Activated CD4-positive, alpha-beta memory T cell treated with anti-CD3 and anti-CD28 coated beads, Interleukin-2, amount 10 ng/mL, durations not matched to agents 7 days and 5 days (primary cell): Measurements from ENCODE around the gene ADGRV1. TPM values are rescaled to one million over a fixed set of nuclear protein-coding genes. Genes with fewer than 3 reads are reported as not detected.

Source experiments
- CTCF ChIA-PET: fragments of 350-600 bp; sonication (Branson Sonifier 250); formaldehyde crosslinking; loops from one replicate; lab custom pipeline; 2021; ENCODE audit warnings: antibody characterized with exemption, inconsistent platforms; lab: Charles Lee
- POLR2A ChIA-PET: fragments of 350-600 bp; sonication (Branson Sonifier 250); formaldehyde crosslinking; loops from one replicate; lab custom pipeline; 2021; ENCODE audit warnings: antibody characterized with exemption; lab: Charles Lee
- DNase-seq: peaks from one replicate; pipeline ENCODE4 v3.0.0-alpha.2; 2020
- H3K27ac Mint-ChIP-seq: one replicate; pipeline ENCODE4 v1.8.0; 2021; ENCODE audit warnings: mild to moderate bottlenecking, mixed read lengths
- H3K27me3 Mint-ChIP-seq: one replicate; pipeline ENCODE4 v1.8.0; 2021; ENCODE audit warnings: mixed read lengths
- H3K36me3 Mint-ChIP-seq: one replicate; pipeline ENCODE4 v1.8.0; 2021; ENCODE audit warnings: low read depth, mixed read lengths
- H3K4me1 Mint-ChIP-seq: one replicate; pipeline ENCODE4 v1.8.0; 2021; ENCODE audit warnings: mixed read lengths
- H3K4me3 Mint-ChIP-seq: one replicate; pipeline ENCODE4 v1.8.0; 2021; ENCODE audit warnings: mild to moderate bottlenecking, mixed read lengths
- H3K9me3 Mint-ChIP-seq: one replicate; pipeline ENCODE4 v1.8.0; 2021; ENCODE audit warnings: mixed read lengths
- total RNA-seq, 2 experiments: library from RNA; stranded (reverse); gene quantifications; one replicate each; pipeline ENCODE4 v1.2.3, GENCODE V29; 2021

The ADGRV1 gene
- total RNA-seq, 2 experiments from 2014 or later: not detected

DNA sequence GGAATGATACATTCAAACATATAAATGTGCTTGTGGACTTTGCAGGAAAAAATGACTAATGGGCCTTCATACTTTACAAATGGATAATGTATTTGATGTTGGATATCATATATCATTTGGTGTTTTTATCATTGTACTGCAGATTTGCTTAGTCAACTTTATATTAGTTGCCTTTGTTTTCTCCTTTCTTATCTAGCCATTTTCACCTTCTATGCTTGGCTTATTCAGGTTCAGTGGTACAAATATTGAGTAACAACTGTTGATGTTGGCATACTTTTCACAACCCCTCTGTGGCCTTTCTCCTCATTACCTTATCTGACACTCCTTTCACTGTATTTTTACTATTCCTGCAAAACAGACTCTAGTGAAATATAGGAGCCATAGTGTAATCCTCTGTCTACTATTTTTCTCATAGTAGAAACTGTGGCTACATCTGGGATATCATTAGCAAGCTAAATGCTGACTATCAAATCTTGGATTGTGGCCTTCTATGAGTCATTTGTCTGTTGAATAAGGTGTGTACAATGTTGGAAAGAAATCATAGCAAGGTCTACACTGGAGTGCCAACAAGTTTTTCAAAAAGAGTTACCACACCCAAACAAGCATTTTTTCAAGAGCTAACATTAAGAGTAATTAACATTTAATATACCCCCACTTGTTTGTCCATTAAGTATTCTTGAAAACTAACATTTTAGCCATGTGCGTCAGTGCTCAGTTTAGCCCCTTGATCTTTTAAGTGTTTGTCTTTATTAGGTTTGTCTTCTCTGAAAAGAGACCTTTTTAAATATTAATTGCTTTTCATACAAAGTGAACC lies 330.1 kb downstream of the ADGRV1 start:
- DNase-seq: no peak
- Mint-ChIP-seq H3K36me3 (no peaks in the 10 kb centered on the region), H3K4me3 (no peak overlapping the region), H3K9me3 (no peaks in the 10 kb centered on the region), H3K4me1 (no peaks in the 10 kb centered on the region), H3K27ac (no peak overlapping the region), H3K27me3 (peaks cover 14% of the 10 kb centered on the region)
- ChIA-PET POLR2A (no interaction called here), CTCF (interaction anchor here (0.9 kb wide), 1 partner anchor 23 kb away, joined by 3 read pairs; no protein-coding TSS in a partner anchor)

DNA sequence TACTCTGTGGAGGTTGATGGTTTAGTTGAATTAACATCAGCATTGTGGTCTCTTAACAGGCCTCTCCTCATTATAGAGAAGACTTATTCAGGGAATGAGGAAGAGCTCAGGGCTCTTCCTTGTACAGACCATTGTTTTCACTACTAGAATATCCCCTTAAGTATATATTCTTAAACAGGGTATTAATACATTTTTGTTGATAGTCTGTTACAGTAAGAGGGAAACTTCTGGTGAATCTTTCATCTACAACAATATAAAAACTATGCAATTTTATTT lies 330.7 kb downstream of the ADGRV1 start:
- H3K9me3 Mint-ChIP-seq: no peaks in the 10 kb centered on the region
- H3K4me3 Mint-ChIP-seq: no peak overlapping the region
- H3K36me3 Mint-ChIP-seq: no peaks in the 10 kb centered on the region
- no peaks in the 10 kb centered on the region for H3K4me1 Mint-ChIP-seq
- no peak overlapping the region for H3K27ac Mint-ChIP-seq
- H3K27me3 Mint-ChIP-seq: peaks cover 10% of the 10 kb centered on the region
- no peak for DNase-seq
- ChIA-PET POLR2A (no interaction called here), CTCF (interaction anchor here (0.9 kb wide), 1 partner anchor 23 kb away, joined by 3 read pairs; no protein-coding TSS in a partner anchor)

DNA sequence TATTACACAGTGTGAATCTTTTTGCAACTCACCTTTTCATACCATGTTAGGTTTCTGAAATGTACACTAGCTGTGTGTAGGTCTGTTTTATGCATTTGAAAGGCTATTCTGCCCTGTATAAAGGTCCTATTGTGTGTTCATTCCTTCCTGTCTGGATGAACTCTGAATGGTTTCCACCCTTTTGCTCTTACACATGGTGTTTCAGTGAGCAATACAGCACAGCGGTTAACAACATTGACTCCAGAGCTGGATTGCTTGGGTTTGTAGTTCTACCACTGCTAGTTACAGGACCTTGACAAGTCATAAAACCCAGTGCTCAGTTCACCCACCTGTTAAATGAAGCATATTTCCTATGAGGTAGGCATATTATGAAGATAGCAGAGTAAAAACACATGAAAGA lies 331.6 kb downstream of the ADGRV1 start:
- ChIA-PET POLR2A (no interaction called here), CTCF (no interaction called here)
- Mint-ChIP-seq H3K27me3 (peaks cover 11% of the 10 kb centered on the region), H3K36me3 (no peaks in the 10 kb centered on the region), H3K9me3 (no peaks in the 10 kb centered on the region), H3K27ac (no peak overlapping the region), H3K4me3 (no peak overlapping the region), H3K4me1 (no peaks in the 10 kb centered on the region)
- DNase-seq: no peak

DNA sequence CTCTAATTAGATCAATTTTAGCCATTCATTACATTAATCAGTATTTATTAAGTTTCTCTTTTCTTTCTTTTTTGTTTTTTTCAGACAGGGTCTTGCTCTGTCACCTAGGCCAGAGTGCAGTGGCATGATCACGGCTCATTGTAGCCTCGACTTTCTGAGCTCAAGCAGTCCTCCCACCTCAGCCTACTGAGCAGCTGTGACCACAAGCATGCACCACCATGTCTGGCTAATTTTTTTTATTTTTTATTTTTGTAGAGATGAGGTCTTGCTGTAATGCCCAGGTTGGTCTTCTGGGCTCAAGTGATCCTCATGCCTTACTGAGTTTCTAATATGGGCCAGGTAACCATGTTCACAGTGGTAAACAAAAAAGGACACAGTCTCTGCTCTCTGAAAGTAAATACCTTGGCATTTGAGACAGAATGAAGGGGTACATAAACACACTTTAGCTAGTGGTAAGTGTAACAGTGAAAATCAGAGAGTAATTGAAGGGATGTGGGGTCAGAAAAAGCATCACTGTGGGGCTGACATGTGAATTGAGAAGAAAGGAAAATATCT lies 336.3 kb downstream of the ADGRV1 start:
- Mint-ChIP-seq H3K27me3 (peaks cover 5% of the 10 kb centered on the region), H3K9me3 (no peaks in the 10 kb centered on the region), H3K36me3 (no peaks in the 10 kb centered on the region), H3K27ac (no peak overlapping the region), H3K4me3 (no peak overlapping the region), H3K4me1 (no peaks in the 10 kb centered on the region)
- DNase-seq: no peak
- ChIA-PET CTCF (no interaction called here), POLR2A (no interaction called here)

- ChIA-PET CTCF (no interaction called here), POLR2A (no interaction called here)
- DNase-seq: no peak
- no peaks in the 10 kb centered on the region for H3K36me3 Mint-ChIP-seq
- H3K4me3 Mint-ChIP-seq: no peak overlapping the region
- no peaks in the 10 kb centered on the region for H3K9me3 Mint-ChIP-seq
- no peak overlapping the region for H3K27ac Mint-ChIP-seq
- no peaks in the 10 kb centered on the region for H3K4me1 Mint-ChIP-seq
- peaks cover 5% of the 10 kb centered on the region for H3K27me3 Mint-ChIP-seq
Measured at GRCh38 chr5:90897618-90898017, 339.0 kb downstream of the ADGRV1 start.

DNA sequence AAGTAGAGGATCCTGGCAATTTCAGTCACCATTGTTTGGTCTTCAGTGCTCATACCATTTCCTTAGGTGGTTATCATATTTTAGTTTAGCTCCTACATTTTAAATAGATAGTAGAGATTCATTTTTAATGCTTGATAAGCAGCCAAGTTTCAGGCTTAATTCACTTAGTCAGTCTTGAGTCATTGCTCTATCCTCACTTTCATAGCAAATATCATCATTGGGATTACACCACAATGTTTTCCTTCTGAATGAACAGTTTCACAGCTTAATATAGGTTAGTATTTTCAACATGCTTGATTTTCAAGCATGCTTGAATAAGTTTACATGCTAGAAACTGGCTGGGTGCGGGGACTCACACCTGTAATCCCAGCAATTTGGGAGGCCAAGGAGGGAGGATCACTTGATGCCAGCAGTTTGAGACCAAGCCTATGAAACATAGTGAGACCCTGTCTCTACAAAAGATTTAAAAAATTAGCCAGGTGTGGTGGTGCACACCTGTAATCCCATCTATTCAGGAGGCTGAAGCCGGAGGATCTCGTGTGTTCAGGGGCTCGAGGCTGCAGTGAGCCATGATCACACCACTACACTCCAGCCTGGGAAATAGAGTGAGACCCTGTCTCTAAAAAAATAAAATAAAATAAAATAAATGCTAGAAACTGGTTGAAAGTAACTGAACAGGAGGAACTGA lies 339.9 kb downstream of the ADGRV1 start:
- peaks cover 3% of the 10 kb centered on the region for H3K27me3 Mint-ChIP-seq
- no peak overlapping the region for H3K27ac Mint-ChIP-seq
- ChIA-PET POLR2A (interaction anchor here (0.6 kb wide), 1 partner anchor 11 kb away, joined by 3 read pairs; no protein-coding TSS in a partner anchor), CTCF (no interaction called here)
- H3K4me1 Mint-ChIP-seq: no peaks in the 10 kb centered on the region
- DNase-seq: no peak
- no peaks in the 10 kb centered on the region for H3K36me3 Mint-ChIP-seq
- no peak overlapping the region for H3K4me3 Mint-ChIP-seq
- no peaks in the 10 kb centered on the region for H3K9me3 Mint-ChIP-seq

DNA sequence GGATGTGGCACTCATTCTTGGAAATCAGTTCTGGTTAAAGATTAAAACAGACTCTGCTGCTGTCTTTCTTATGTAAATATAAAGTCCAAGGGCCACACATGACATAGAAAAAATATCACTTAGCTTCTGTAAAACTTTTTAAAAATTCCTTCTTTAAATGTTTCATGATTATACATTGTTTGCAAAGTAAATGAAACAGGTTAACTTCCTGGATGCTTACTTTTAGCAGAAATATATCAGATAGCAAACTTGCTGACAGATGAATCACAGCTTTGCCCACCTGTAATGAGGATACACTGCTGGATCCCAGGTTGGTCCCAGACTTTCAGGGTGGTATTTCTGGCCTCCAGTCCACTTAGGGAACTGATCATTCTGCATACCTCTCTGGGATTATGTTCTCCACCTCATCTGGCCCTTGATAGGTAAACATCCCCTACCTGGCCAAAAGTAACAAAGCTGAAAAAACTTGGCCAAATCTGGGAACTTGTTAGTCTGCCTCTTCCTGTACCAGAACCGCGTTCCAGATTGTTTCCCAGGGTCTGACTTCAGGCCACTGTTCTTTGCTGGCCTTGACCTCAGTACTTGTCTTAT lies 340.5 kb downstream of the ADGRV1 start:
- H3K27me3 Mint-ChIP-seq: peaks cover 6% of the 10 kb centered on the region
- no peaks in the 10 kb centered on the region for H3K4me1 Mint-ChIP-seq
- H3K36me3 Mint-ChIP-seq: no peaks in the 10 kb centered on the region
- no peak overlapping the region for H3K4me3 Mint-ChIP-seq
- no peaks in the 10 kb centered on the region for H3K9me3 Mint-ChIP-seq
- no peak for DNase-seq
- ChIA-PET CTCF (no interaction called here), POLR2A (interaction anchor here (0.6 kb wide), 1 partner anchor 11 kb away, joined by 3 read pairs; no protein-coding TSS in a partner anchor)
- no peak overlapping the region for H3K27ac Mint-ChIP-seq

- ChIA-PET POLR2A (no interaction called here), CTCF (interaction anchor here (0.9 kb wide), 1 partner anchor 9 kb away, joined by 3 read pairs; no protein-coding TSS in a partner anchor)
- no peak for DNase-seq
- H3K9me3 Mint-ChIP-seq: no peaks in the 10 kb centered on the region
- H3K36me3 Mint-ChIP-seq: no peaks in the 10 kb centered on the region
- H3K27ac Mint-ChIP-seq: no peak overlapping the region
- H3K4me3 Mint-ChIP-seq: no peak overlapping the region
- H3K4me1 Mint-ChIP-seq: no peaks in the 10 kb centered on the region
- peaks cover 10% of the 10 kb centered on the region for H3K27me3 Mint-ChIP-seq
Measured at GRCh38 chr5:90901261-90901660, 342.7 kb downstream of the ADGRV1 start.

- no peak overlapping the region for H3K27ac Mint-ChIP-seq
- no peak for DNase-seq
- peaks cover 10% of the 10 kb centered on the region for H3K27me3 Mint-ChIP-seq
- CTCF ChIA-PET: no interaction called here
- POLR2A ChIA-PET: no interaction called here
- no peaks in the 10 kb centered on the region for H3K36me3 Mint-ChIP-seq
- no peak overlapping the region for H3K4me3 Mint-ChIP-seq
- no peaks in the 10 kb centered on the region for H3K4me1 Mint-ChIP-seq
- no peaks in the 10 kb centered on the region for H3K9me3 Mint-ChIP-seq
Measured at GRCh38 chr5:90902170-90902569, 343.6 kb downstream of the ADGRV1 start.

- Mint-ChIP-seq H3K4me3 (no peak overlapping the region), H3K27me3 (peaks cover 10% of the 10 kb centered on the region)
- POLR2A ChIA-PET: no interaction called here
Measured at GRCh38 chr5:90902651-90903386, 344.2 kb downstream of the ADGRV1 start.

DNA sequence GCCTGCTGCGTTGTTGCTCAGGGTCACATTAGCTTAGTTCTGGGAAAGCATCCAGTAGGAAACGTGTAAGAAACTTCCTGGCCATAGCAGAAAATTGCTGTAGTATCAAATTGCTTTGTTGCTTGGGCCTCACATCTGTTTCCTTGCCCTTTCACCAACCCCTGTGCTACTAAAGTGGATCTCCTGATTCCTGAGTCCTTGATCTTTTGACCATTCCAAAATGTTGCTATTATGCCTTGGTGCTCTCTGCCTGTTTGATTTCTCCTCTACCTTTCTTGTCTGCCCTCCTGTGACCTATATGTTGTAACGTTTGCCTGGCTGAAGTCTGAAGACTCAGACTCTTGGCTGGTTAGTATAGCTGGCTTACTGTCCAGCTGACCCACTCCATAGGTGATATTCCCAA lies 350.5 kb downstream of the ADGRV1 start:
- H3K9me3 Mint-ChIP-seq: no peaks in the 10 kb centered on the region
- POLR2A ChIA-PET: no interaction called here

More at GRCh38 chr5:90902651-90903386, 344.2 kb downstream of the ADGRV1 start:
- no peak for DNase-seq
- Mint-ChIP-seq H3K9me3 (no peaks in the 10 kb centered on the region), H3K4me1 (no peaks in the 10 kb centered on the region), H3K27ac (no peak overlapping the region), H3K36me3 (no peaks in the 10 kb centered on the region)
- CTCF ChIA-PET: no interaction called here

GRCh38 chr5:90909940-90910339 lies 351.3 kb downstream of the ADGRV1 start:
- Mint-ChIP-seq H3K9me3 (no peaks in the 10 kb centered on the region), H3K4me3 (no peak overlapping the region), H3K36me3 (no peaks in the 10 kb centered on the region), H3K27me3 (peaks cover 4% of the 10 kb centered on the region), H3K27ac (no peak overlapping the region), H3K4me1 (no peaks in the 10 kb centered on the region)
- no peak for DNase-seq
- CTCF ChIA-PET: interaction anchor here (0.6 to 1.8 kb wide), 3 partner anchors 9 to 477 kb away, joined by 3 to 6 read pairs (median 3); no protein-coding TSS in a partner anchor
- POLR2A ChIA-PET: interaction anchor here (0.6 kb wide), 1 partner anchor 11 kb away, joined by 3 read pairs; no protein-coding TSS in a partner anchor

More for the DNA sequence above, 350.5 kb downstream of the ADGRV1 start:
- CTCF ChIA-PET: interaction anchor here (0.6 to 1.8 kb wide), 2 partner anchors 23 to 478 kb away, joined by 3 to 6 read pairs; no protein-coding TSS in a partner anchor
- DNase-seq: no peak
- Mint-ChIP-seq H3K4me1 (no peaks in the 10 kb centered on the region), H3K36me3 (no peaks in the 10 kb centered on the region), H3K27ac (no peak overlapping the region), H3K4me3 (no peak overlapping the region), H3K27me3 (peaks cover 7% of the 10 kb centered on the region)
